ENCODE results near the gene SLC26A11.

Gene SLC26A11

GRCh38 chr17:80217703-80218362 lies 2.4 kb upstream of the SLC26A11 start:
- no peak for DNase-seq (ENCODE audit: low read depth in 2 of 2)

DNA sequence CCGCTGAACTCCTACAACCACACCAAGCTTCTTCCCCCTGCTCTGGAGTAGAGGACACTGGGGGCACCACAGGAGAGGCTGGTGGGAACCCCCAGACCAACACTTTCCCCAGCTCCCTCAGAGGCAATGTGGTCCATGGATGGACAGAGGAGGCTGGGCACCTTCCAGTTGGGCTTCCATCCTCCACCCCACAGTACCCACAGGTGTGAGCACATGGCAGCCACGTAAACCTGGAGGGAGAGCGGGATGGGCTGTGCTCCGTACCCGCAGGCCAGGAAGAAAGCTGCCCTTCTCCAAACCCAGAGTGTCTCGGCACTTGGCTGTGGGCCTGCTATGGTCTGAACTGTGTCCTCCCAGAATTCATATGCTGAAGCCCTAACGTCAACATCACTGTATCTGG lies 1.8 kb upstream of the SLC26A11 start:
- no peak for DNase-seq (ENCODE audit: low read depth in 2 of 2)

GRCh38 chr17:80219013-80219762 lies 1.0 kb upstream of the SLC26A11 start:
- peak; percentile 84 to 88 for DNase-seq (ENCODE audit: low read depth in 2 of 2)

DNA sequence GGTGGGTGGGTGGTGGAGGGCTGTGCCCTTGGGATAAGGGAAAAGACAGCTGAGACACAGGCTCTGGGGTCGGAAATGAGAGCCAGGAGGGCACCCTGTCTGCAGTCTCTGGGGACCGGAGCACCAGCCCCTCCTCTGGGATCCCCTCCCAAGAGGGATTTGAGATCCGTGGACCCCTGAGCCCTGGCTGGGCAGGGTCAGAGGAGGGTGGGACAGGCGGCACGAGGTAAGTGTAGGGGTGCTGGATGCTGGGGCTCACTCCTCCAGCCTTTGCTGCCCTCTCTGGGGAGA lies 519 bp upstream of the SLC26A11 start:
- no peak for DNase-seq (ENCODE audit: low read depth in 2 of 2)

GRCh38 chr17:80220736-80221215 lies 549 bp downstream of the SLC26A11 start:
- DNase-seq (ENCODE audit: low read depth in 2 of 2): no peak

GRCh38 chr17:80221351-80222105 lies 1.3 kb downstream of the SLC26A11 start:
- DNase-seq (ENCODE audit: low read depth in 2 of 2): no peak

DNA sequence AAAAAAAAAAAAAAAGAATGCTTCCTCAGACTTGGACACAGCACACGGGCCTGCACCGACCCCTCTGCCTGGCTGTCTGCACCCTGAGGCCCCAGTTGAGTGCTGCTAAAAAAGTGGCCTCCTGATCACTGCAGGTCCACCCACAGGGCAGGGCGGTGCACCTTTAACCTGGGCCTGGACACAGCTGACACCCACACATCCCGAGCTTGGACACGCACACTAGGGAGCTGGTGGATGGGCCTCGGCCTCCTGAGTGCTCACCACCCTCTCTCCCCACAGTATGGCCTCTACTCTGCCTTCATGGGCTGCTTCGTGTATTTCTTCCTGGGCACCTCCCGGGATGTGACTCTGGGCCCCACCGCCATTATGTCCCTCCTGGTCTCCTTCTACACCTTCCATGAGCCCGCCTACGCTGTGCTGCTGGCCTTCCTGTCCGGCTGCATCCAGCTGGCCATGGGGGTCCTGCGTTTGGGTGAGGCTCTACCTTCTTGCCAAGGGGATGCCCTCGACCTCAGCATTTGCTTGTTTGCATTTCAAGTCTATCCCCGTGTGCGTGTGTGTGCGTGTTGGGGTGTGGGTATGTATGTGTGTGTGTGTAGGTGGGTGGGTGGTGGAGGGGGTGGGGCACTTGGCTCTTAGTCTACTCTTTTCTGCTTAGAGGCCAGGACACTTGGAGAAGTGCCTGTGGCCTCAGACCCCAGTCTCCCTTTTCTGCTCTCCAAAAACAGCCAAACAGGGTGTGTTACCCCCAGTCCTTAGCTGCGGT lies 2.3 kb downstream of the SLC26A11 start:
- no peak for DNase-seq (ENCODE audit: low read depth in 2 of 2)

DNA sequence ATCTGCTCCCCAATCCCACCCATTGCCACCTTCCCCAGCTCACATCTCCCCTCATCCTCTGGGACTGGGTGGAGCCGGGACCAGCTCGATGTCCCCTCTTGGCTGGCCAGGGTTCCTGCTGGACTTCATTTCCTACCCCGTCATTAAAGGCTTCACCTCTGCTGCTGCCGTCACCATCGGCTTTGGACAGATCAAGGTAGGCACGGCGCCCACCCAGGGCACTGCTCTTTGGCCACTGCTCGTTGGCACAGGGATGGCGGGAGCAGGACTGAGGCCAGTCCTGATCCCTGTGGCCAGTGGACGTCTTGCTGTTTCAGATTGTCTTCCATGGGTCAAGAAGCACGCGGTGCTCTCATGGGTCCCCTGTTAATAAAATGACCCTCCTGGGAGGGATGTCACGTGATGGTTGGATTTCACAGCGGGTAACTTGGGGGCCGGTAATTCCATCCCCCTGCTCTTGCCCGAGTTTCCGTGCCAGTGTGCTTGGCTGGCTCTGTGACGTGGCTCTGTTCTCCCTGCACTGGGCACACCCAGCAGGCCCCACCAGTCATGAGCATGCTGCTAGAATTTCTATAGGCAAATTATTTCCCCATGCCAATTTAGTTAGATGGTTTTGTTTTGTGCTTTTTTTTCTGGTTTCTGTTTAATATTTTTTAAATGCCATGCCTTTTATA lies 3.1 kb downstream of the SLC26A11 start:
- no peak for DNase-seq (ENCODE audit: low read depth in 2 of 2)

GRCh38 chr17:80223838-80224497 lies 3.7 kb downstream of the SLC26A11 start:
- no peak for DNase-seq (ENCODE audit: low read depth in 2 of 2)

DNA sequence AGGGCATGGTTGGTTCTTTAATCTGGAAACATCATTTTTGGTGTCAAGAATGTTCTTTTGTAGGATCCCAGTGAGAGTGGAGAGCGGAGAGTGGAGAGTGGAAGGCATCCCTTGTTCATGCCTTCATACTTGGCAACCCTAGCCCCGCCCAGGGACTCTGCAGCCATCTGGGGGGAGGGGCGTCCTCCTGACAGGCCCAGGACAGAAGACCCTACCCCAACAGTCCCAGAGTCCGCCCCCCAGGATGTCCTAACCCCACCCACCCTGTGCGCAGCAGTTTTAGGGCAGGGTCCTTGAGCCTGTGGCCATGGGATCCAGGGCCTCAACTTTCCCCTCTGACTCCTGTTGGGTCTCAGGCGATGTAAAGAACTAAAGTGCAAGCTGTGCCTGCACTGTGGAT lies 4.5 kb downstream of the SLC26A11 start:
- DNase-seq (ENCODE audit: low read depth in 2 of 2): no peak

DNA sequence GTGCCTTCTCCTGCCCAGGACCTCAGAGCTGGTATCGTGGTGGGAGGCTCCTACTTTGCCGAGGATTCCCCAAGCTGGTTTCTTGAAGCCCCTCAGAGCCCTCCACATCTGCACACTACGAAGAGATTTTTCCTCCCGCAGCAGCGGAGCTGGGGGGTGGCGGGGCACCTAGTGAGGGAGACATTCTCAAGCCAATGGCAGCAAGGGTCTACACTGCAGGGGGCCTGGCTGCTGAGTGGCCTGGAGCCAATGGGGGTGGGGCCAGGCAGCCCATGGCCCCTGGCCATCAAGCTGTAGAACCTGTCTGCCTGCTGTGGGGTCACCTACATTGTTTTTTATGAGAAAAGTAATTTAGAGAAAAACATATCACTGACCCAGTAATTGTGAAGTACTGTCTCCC lies 5.0 kb downstream of the SLC26A11 start:
- DNase-seq (ENCODE audit: low read depth in 2 of 2): no peak

DNA sequence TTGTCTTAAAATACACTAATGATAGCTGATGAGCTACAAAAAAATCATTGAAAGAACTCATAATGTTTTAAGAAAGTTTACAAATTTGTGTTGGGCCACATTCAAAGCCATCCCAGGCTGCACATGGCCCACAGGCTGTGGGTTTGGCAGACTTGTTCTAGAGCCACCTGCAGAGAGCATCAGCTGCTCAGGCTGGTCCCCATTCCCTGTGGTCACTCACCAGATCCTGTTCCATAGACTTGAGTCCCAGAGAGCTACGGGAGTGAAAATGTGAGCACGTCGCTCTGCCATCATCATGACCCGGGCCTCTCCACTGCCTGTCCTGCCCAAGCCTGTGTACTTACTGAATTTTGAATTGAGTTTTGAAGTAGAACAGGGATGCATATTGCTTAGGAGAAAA lies 6.9 kb downstream of the SLC26A11 start:
- no peak for DNase-seq (ENCODE audit: low read depth in 2 of 2)

DNA sequence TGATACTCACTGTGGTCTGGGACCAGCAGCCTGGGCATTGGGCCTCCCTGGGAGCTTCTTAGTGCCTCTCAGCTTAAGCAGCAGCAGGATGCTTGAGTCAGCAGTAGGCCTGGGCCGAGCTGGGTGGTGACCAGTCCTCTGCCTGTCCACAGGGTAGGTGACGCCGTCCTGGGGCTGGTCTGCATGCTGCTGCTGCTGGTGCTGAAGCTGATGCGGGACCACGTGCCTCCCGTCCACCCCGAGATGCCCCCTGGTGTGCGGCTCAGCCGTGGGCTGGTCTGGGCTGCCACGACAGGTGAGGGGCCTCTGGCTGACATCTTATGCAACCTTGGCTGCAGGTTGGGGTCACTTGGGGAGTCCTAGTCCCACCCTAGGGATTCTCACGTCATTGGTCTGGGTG lies 7.4 kb downstream of the SLC26A11 start:
- DNase-seq (ENCODE audit: low read depth in 2 of 2): no peak

DNA sequence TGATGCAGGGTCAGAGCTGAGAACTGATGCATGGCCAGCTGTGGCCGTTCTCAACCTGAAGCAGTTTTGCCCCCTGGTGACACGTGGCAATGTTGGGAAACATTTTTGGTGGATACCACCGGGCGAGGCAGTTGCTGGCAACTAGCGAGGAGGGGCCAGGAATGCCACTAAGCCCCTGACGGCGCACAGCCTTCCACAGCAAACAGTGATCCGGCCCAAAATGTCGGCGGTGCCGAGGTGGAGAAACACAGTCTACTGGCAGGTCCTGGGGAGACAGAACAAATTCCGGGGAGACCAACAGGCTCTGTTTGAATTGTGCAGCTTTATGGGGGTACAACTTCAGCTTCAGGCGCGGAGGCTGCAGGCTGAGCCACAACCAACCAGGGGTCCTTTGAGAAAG lies 8.2 kb downstream of the SLC26A11 start:
- DNase-seq (ENCODE audit: low read depth in 2 of 2): no peak

DNA sequence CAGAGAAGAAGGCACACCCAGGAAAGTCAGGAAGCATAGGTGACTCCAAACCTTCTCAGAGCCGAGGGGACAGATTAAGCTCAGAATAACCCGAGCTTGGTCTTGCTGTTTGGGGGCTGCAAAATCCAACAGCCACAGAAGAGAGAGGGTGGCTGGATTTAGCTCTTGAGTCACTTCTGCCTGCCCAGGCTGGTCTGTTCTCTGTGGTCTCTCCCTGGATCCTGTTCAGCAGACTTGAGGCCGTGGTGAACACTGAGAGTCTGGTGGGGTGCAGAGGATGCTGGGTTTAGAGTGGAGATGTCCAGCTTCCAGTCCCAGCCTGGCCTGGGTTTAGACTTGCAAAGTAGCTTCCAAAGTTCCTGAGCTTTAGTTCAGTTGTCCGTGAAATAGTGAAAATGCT lies 8.8 kb downstream of the SLC26A11 start:
- no peak for DNase-seq (ENCODE audit: low read depth in 2 of 2)

GRCh38 chr17:80232438-80232837 lies 12.2 kb downstream of the SLC26A11 start:
- DNase-seq (ENCODE audit: low read depth in 2 of 2): no peak

GRCh38 chr17:80233202-80233601 lies 13.0 kb downstream of the SLC26A11 start:
- no peak for DNase-seq (ENCODE audit: low read depth in 2 of 2)

DNA sequence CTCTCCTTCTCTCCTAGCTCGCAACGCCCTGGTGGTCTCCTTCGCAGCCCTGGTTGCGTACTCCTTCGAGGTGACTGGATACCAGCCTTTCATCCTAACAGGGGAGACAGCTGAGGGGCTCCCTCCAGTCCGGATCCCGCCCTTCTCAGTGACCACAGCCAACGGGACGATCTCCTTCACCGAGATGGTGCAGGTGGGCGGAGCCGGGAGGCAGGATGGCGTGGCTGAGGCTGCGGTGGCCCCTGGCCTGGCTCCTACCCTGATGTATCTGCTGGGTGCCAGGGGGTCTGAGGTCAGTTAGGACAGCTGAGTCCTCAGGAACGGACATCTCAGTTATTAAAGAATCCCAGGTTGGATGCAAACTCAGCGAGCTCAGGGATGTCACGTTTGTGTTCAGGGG lies 16.7 kb downstream of the SLC26A11 start:
- DNase-seq (ENCODE audit: low read depth in 2 of 2): no peak

DNA sequence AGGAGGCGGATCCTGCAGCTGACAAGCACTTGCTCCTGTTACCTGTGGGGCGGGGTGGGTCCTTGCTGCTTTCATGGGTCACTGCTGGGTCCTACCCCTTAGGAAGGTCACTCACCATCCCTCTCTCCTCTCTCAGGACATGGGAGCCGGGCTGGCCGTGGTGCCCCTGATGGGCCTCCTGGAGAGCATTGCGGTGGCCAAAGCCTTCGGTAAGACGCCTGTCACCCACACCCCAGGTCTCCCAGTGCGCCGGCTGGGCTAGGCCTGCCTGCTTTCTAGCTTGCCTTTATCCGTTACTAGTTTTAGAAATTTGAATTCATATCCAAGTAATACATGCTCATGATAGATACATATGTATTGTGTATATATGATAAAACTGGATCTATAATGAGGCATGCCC lies 17.2 kb downstream of the SLC26A11 start:
- no peak for DNase-seq (ENCODE audit: low read depth in 2 of 2)

GRCh38 chr17:80242505-80242904 lies 22.3 kb downstream of the SLC26A11 start:
- DNase-seq (ENCODE audit: low read depth in 2 of 2): no peak

Measured in stimulated activated CD8-positive, alpha-beta memory T cell treated with anti-CD3 and anti-CD28 coated beads, Interleukin-15, amount 100 ng/mL, for 48 hours (primary cell).